SH-SY5Y (cell line): ENCODE measurements around the gene FAM149A.

Experiments
- GATA2 ChIP-seq: IDR thresholded peaks from 2 replicates; pipeline ENCODE4 v1.6.1; 2011; ENCODE audit warnings: mild to moderate bottlenecking, low read depth, low read length
- GATA3 ChIP-seq: IDR thresholded peaks from 2 replicates; pipeline ENCODE4 v1.6.1; 2011; ENCODE audit warnings: low read depth, mild to moderate bottlenecking, low read length, moderate library complexity

- TF ChIP-seq GATA2, result no peak
- TF ChIP-seq GATA3, result no peak
Observed at GRCh38 chr4:186190581-186191199, 86.2 kb downstream of the FAM149A start.
